ENCODE measurements around the gene GYPE. TPM values are rescaled to one million over a fixed set of nuclear protein-coding genes. Genes with fewer than 3 reads are reported as not detected.
"Not testable (repeated sequence)": the region's sequence is repeated elsewhere in the genome, so short reads cannot be mapped to it uniquely, and the experiment has no call there.

The GYPE gene
- 1 to 10 TPM in 2 of 9 donors, under 1 TPM in 5, not detected in 2; 0.15 to 1.6 (median 0.28) TPM for total RNA-seq
- polyA plus RNA-seq, result under 1 TPM in 2 of 3 donors, not detected in 1; 0.16 to 0.24 TPM
- long read RNA-seq, donor 1, result 0 reads
- long read RNA-seq, donor 2, result 0 reads
- long read RNA-seq, donor 3, result 0 reads
- long read RNA-seq, donor 4, result 0 reads
- long read RNA-seq, donor 5, result 0 reads
- long read RNA-seq, donor 6, result 0 reads
- long read RNA-seq, donor 7, result 0 reads
- long read RNA-seq, donor 8, partial matches to known transcripts, result 0 of 1 reads
- long read RNA-seq, donor 8, other reads (novel, unspliced or antisense), result 0 of 1 reads
- long read RNA-seq, donor 9, result 0 reads
- long read RNA-seq, donor 10, result 0 reads

GRCh38 chr4:143905440-143905839 is at the start of gene GYPE:
Gene GYPE, minus strand, starts transcription at chr4:143905559. Its CDS starts 52 bp downstream, at chr4:143905507.
- H3K4me3 ChIP-seq; H3K27ac ChIP-seq; H3K4me1 ChIP-seq (replicated peaks in 1 of 2); H3K27me3 ChIP-seq; H3K36me3 ChIP-seq (replicated peaks in 1 of 2); DNase-seq; intact Hi-C loops (cut with DNase I); H3K9me3 ChIP-seq (replicated peaks in 1 of 3): not testable (repeated sequence)
- WGBS, 4 donors, result 89 to 92% (median 90%) methylated on average over 2 of the region's 2 CpGs

GRCh38 chr4:143951458-143951972 is 46.2 kb upstream of the GYPE start:
- H3K27me3 ChIP-seq; H3K4me1 ChIP-seq (replicated peaks in 1 of 2); H3K27ac ChIP-seq; intact Hi-C loops (cut with DNase I); H3K9me3 ChIP-seq (replicated peaks in 1 of 3); DNase-seq; H3K4me3 ChIP-seq; H3K36me3 ChIP-seq (replicated peaks in 1 of 2): not testable (repeated sequence)

- H3K9me3 ChIP-seq (replicated peaks in 1 of 3); DNase-seq; H3K27ac ChIP-seq; H3K4me1 ChIP-seq (replicated peaks in 1 of 2); H3K36me3 ChIP-seq (replicated peaks in 1 of 2); H3K27me3 ChIP-seq; H3K4me3 ChIP-seq; intact Hi-C loops (cut with DNase I): not testable (repeated sequence)
- 94 to 100% (median 96%) methylated on average over 4 of the region's 4 CpGs for WGBS, 4 donors
These were observed 45.6 kb upstream of the GYPE start for GRCh38 chr4:143950967-143951366.

- intact Hi-C loops (cut with DNase I); H3K4me1 ChIP-seq (replicated peaks in 1 of 2); H3K27ac ChIP-seq; H3K36me3 ChIP-seq (replicated peaks in 1 of 2); H3K4me3 ChIP-seq; H3K9me3 ChIP-seq (replicated peaks in 1 of 3); H3K27me3 ChIP-seq; DNase-seq: not testable (repeated sequence)
- 0 to 86% (median 49%) methylated on average over 1 of the region's 1 CpG for WGBS, 4 donors
These were observed 44.8 kb upstream of the GYPE start for GRCh38 chr4:143950185-143950584.

GRCh38 chr4:143947493-143947892 is 42.1 kb upstream of the GYPE start:
- intact Hi-C loops (cut with DNase I); H3K9me3 ChIP-seq (replicated peaks in 1 of 3); H3K36me3 ChIP-seq (replicated peaks in 1 of 2); H3K4me3 ChIP-seq; H3K27ac ChIP-seq; DNase-seq; H3K27me3 ChIP-seq; H3K4me1 ChIP-seq (replicated peaks in 1 of 2): not testable (repeated sequence)
- 39 to 65% (median 51%) methylated on average over 1 of the region's 1 CpG for WGBS, 4 donors

- H3K36me3 ChIP-seq (replicated peaks in 1 of 2); H3K9me3 ChIP-seq (replicated peaks in 1 of 3); H3K27ac ChIP-seq; intact Hi-C loops (cut with DNase I); DNase-seq; H3K4me3 ChIP-seq; H3K4me1 ChIP-seq (replicated peaks in 1 of 2); H3K27me3 ChIP-seq: not testable (repeated sequence)
- 85 to 89% (median 86%) methylated on average over 2 of the region's 2 CpGs for WGBS, 4 donors
These were observed 35.3 kb upstream of the GYPE start for GRCh38 chr4:143940708-143941107.

GRCh38 chr4:143939528-143939927 is 34.2 kb upstream of the GYPE start:
- H3K9me3 ChIP-seq (replicated peaks in 1 of 3), result no peaks in the 10 kb centered on the region
- intact Hi-C loops (cut with DNase I), result no loop called here
- no peak overlapping the region for H3K4me3 ChIP-seq
- H3K27ac ChIP-seq, result no peak overlapping the region
- no peaks in the 10 kb centered on the region for H3K36me3 ChIP-seq (replicated peaks in 1 of 2)
- WGBS, 4 donors, result 94 to 99% (median 96%) methylated on average over 2 of the region's 2 CpGs
- no peak for TF ChIP-seq CTCF (IDR thresholded peaks at IDR 0.05)
- TF ChIP-seq POLR2A (IDR thresholded peaks at IDR 0.05), result no peak
- H3K4me1 ChIP-seq (replicated peaks in 1 of 2), result no peaks in the 10 kb centered on the region
- no peak for DNase-seq
- H3K27me3 ChIP-seq, result no peaks in the 10 kb centered on the region

GRCh38 chr4:143938890-143939289 is 33.5 kb upstream of the GYPE start:
- H3K4me3 ChIP-seq; H3K4me1 ChIP-seq (replicated peaks in 1 of 2); H3K27me3 ChIP-seq; H3K9me3 ChIP-seq (replicated peaks in 1 of 3); DNase-seq; intact Hi-C loops (cut with DNase I); H3K36me3 ChIP-seq (replicated peaks in 1 of 2); H3K27ac ChIP-seq: not testable (repeated sequence)
- 91 to 94% (median 94%) methylated on average over 4 of the region's 4 CpGs for WGBS, 4 donors

All from adrenal gland (tissue), 19 donors.